EL (cell line): ENCODE measurements around the gene ADGRE3.
"Not testable (repeated sequence)": the region's sequence is repeated elsewhere in the genome, so short reads cannot be mapped to it uniquely, and the experiment has no call there.

Source experiments
- DNase-seq: peaks from one replicate; pipeline ENCODE4 v3.0.0-alpha.2; 2016

Gene ADGRE3

DNA sequence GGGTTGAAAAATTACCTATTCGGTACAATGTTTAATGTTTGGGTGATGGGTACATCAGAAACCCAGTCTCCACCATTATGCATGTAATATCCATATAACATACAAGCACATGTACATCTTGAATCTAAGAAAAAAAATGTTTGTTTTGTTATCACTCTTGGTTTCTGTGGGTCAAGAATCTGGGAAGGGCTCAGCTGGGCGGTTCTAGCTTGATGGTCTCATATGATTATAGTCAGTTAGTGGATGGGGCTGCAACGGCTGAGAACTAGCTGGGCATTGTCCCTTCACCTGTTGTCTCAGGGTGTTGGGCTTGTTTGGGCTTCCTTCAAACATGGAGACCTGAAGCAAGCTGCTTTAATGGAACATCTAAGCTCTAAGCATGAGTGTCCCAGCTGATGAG is 4.7 kb downstream of the ADGRE3 start:
- no peak for DNase-seq

DNA sequence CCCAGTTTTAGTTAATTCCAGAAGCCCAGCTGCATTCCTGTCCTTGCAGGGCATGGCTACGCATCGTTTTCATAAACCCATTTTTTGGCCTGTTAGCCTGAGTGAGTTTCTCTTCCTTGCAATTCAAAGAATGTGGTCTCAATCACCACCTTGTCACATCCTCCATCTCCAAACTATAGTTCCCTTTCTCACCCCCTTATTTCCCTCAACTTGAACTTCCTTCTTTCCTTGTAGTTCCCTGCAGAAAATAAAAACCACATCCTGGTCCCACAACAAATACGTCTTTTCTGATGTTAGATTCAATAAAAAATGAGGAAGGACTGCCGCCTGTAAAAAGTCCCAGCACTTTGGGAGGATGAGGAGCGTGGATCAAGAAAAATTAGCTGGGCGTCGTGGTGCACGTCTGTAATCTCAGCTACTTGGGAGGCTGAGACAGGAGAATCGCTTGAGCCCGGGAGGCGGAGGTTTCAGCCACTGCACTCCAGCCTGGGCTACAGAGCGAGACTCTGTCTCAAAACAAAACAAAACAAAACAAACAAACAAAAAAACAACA is 13.2 kb downstream of the ADGRE3 start:
- no peak for DNase-seq

DNA sequence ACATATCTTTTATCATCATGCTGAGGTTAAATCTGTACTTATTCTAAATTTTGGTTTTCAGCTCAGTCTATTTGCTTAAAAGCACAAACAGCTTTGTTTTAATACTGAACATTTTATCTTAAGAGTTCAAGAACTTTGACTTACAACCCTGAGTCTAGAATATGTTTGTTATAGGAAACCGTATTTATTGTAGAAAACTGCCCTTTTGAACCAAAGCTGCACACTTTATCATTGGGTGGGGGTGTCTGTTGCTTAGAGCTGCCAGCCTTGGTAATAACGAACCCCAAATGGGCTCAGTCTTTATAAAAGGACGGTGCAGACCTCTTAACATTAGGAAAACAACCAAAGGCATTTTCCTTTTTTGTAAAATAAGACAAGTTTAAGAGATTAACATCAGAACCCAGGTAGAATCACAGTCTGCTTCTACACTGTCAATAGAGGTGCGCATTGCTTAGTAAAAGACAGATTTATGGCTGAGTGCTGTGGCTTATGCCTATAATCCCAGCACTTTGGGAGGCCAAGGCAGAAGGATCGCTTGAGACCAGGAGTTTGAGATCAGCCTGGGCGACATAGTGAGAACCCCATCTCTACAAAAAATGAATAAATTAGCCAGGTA is 14.7 kb downstream of the ADGRE3 start:
- DNase-seq, result no peak

DNA sequence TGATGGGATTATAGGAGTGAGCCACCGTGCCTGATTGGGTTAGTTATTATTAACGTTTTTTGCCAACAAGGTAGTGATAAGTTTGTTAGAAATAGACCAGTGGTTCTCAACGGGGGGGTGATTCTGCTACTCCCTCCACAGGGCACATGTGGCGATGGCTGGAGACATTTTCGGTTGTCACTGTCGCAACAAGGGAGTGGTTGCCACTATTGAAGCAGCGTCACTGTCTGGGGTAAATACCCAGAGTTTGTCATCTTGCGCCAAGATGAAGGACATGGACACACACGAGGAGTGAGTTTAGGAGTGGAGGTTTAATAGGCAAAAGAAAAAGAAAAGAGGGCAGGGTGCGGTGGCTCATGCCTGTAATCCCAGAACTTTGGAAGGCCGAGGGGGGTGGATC is 18.9 kb downstream of the ADGRE3 start:
- no peak for DNase-seq

GRCh38 chr19:14654786-14655560 is 19.7 kb downstream of the ADGRE3 start:
- DNase-seq, result no peak

- DNase-seq, result no peak
These were observed 24.5 kb downstream of the ADGRE3 start for GRCh38 chr19:14650161-14650560.

DNA sequence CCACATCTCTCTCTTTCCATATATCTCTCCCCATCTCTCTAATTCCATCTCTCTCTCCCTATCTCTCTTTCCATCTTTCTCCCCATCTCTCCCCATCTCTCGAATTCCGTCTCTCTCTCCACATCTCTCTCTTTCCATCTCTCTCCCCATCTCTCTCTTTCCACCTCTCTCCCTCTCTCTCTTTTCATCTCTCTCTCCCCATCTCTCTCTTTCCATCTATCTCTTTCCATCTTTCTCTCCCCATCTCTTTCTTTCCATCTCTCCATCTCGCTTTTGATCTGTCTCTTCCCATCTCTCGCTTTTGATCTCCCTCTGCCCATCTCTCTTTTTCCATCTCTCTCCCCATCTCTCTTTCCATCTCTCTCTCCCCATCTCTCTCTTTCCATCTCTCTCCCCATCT is 25.6 kb downstream of the ADGRE3 start:
- no peak for DNase-seq

GRCh38 chr19:14648506-14648905 is 26.1 kb downstream of the ADGRE3 start:
- no peak for DNase-seq

- no peak for DNase-seq
These were observed 34.9 kb downstream of the ADGRE3 start for GRCh38 chr19:14639536-14640277.

- DNase-seq, result peak; percentile 35
These were observed 42.4 kb downstream of the ADGRE3 start for GRCh38 chr19:14632286-14632685.

DNA sequence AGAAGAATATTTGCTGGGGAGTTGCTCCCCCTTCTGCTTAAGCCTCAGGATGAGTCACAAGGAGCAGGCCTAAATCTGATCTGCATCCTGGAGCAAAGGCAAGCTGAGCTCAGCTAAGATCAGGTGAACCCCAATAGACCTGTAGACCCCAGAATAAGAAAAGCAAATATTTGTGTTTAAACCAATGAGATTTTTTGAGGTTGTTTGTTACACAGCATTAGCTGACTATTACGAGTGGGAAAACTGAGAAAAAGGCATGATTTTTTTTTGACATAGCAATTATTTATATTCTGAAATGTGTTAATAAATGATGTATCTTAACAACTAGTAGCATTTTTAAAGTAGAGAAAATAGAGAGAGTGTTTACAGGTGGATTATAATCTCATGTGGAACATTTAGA is 45.1 kb downstream of the ADGRE3 start:
- DNase-seq, result no peak

GRCh38 chr19:14624491-14624890 is 50.2 kb downstream of the ADGRE3 start:
- DNase-seq, result not testable (repeated sequence)

- no peak for DNase-seq
These were observed 55.2 kb downstream of the ADGRE3 start for GRCh38 chr19:14619404-14619803.

GRCh38 chr19:14616407-14616806 is 58.2 kb downstream of the ADGRE3 start:
- DNase-seq, result no peak

DNA sequence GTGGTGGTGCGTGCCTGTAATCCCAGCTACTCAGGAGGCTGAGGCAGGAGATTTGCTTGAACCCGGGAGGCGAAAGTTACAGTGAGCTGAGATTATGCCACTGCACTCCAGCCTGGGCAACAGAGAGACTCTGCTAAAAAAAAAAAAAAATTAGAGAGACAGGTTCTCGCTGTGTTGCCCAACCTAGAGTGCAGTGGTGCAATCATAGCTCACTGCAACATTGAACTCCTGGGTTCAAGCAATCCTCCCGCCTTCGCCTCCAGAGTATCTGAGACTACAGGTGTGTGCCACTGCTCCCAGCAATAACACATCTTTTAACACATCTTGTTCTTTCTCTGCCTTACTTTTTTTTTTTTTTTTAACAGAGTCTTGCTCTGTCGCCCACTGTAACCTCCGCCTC is 59.0 kb downstream of the ADGRE3 start:
- DNase-seq, result no peak

GRCh38 chr19:14614099-14614412 is 60.6 kb downstream of the ADGRE3 start:
- DNase-seq, result no peak

GRCh38 chr19:14613399-14614098 is 61.1 kb downstream of the ADGRE3 start:
- DNase-seq, result not testable (repeated sequence)

DNA sequence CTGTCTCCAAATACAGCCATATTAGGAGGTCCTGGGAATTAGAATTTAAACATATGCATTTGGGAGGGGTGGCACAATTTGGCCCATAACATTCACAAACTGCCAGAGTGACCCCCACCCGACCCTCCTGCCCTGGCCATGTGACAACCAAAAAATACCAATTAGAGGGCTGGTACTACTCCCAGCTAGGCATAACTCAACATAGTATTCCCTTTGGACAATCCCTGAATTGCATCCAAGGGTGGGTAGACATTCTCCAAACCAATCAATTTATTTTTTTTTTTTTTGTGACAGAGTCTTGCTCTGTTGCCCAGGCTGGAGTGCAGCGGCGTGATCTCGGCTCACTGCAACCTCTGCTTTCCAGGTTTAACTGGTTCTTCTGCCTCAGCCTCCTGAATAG is 62.0 kb downstream of the ADGRE3 start:
- no peak for DNase-seq

DNA sequence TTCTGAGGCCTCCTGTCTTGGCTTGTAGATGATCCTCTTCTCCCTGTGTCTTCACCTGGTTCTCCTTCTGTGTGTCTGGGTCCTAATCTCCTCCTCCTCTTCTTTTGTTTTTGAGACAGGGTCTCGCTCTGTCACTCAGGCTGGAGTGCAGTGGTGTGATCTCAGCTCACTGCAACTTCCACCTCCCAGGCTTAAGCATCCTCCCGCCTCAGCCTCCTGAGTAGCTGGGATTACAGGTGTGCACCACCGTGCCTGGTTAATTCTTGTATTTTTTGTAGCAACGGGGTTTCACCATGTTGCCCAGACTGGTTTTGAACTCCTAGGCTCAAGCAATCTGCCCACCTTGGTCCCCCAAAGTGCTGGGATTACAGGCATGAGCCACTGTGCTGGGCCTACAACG is 62.4 kb downstream of the ADGRE3 start:
- DNase-seq, result not testable (repeated sequence)

DNA sequence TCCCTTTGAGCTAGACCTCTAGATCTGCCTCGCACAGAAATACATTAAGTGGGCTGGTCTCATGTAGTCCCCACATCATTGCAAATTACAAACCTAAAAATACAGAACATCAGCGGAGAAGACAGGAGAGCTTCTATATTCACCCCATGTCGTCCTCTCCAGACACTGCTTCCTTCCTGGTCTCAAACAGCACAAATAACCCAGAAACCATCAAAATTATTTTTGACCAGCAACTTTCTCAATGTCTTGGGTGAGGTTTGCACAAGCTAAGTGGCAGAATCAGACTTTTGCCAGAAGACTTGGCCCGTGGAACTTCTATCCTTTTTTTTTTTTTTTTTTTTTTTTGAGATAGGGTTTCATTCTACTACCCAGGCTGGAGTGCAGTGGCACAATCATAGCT is 63.6 kb downstream of the ADGRE3 start:
- no peak for DNase-seq

GRCh38 chr19:14606627-14607026 is 68.0 kb downstream of the ADGRE3 start:
- no peak for DNase-seq

GRCh38 chr19:14603990-14604387 is 70.7 kb downstream of the ADGRE3 start:
- DNase-seq, result no peak

- no peak for DNase-seq
These were observed 75.0 kb downstream of the ADGRE3 start for GRCh38 chr19:14599548-14600147.
